Measurements from ENCODE around the gene IFI27L1. TPM values are rescaled to one million over a fixed set of nuclear protein-coding genes. Genes with fewer than 3 reads are reported as not detected.
"Not testable (repeated sequence)": the region's sequence is repeated elsewhere in the genome, so short reads cannot be mapped to it uniquely, and the experiment has no call there.

Gene IFI27L1
- total and polyA plus RNA-seq, 4 donors: 13.7 to 21.8 (median 18.8) TPM

DNA sequence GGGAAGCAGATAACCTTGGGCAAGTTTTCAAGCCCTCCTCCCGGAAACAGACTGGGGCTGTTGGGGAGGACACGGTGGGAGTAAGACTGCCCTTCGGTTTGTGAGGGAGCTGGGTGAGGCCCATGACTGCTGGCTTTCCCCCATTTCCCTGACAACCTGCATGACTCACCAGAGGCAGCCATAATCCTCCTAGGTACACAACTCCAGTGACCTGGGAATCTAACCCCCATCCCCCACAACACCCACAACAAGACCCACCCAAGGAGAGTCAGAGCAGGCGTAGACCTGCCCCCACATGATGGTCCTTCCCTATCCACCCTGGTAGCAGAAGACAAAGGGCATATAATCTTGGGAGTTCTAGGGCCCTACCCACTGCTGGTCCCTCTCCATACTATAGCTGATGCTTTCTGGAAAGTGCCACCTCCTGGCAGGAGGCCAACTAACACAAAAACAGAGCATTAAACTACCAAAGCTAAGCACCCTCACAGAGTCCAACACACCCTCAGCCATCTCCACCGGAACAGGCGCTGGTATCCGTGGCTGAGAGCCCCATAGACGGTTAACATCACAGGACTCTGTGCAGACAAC, 14.9 kb upstream of the IFI27L1 start:
- peaks cover 2 to 6% of the 10 kb centered on the region in 2 donors for H3K4me1 ChIP-seq (ENCODE audit: control insufficient read depth in 1 of 2, insufficient read depth in 2 of 2, low read length in 2 of 2)
- H3K36me3 ChIP-seq (ENCODE audit: control insufficient read depth in 1 of 2, insufficient read depth in 2 of 2, low read length in 1 of 2): peaks cover 0 to 5% of the 10 kb centered on the region in 2 donors
- no peaks in the 10 kb centered on the region for H3K27me3 ChIP-seq (ENCODE audit: control insufficient read depth in 1 of 2, insufficient read depth in 2 of 2, low read length in 1 of 2)
- no peak overlapping the region for H3K4me3 ChIP-seq (ENCODE audit: low read length in 2 of 2)
- DNase-seq (no peak), ATAC-seq (ENCODE audit: low FRiP score) (no peak)
- H3K27ac ChIP-seq (ENCODE audit: low read depth in 1 of 2, low read length in 2 of 2): no peak overlapping the region
- H3K9me3 ChIP-seq (ENCODE audit: control insufficient read depth, low read length): no peaks in the 10 kb centered on the region
- 52 to 53% methylated on average over 8 of the region's 8 CpGs for WGBS, 2 donors
- intact Hi-C loops (cut with DNase I): no loop called here

DNA sequence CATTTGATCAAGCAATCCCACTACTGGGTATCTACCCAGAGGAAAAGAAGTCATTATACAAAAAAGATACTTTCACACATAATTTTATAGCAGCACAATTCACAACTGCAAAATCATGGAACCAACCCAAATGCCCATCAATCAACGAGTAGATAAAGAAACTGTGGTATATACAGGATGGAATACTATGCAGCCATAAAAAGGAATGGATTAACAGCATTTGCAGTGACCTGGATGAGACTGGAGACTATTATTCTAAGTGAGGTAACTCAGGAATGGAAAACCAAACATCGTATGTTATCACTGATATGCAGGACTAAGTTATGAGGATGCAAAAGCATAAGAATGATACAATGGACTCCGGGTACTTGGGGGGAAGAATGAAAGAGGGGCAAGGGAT, 9.0 kb upstream of the IFI27L1 start:
- WGBS, 2 donors: 95% methylated on average over 3 of the region's 3 CpGs
- H3K27me3 ChIP-seq (ENCODE audit: control insufficient read depth in 1 of 2, insufficient read depth in 2 of 2, low read length in 1 of 2); H3K4me3 ChIP-seq (ENCODE audit: low read length in 2 of 2); H3K9me3 ChIP-seq (ENCODE audit: control insufficient read depth, low read length); H3K4me1 ChIP-seq (ENCODE audit: control insufficient read depth in 1 of 2, insufficient read depth in 2 of 2, low read length in 2 of 2); H3K27ac ChIP-seq (ENCODE audit: low read depth in 1 of 2, low read length in 2 of 2); intact Hi-C loops (cut with DNase I); ATAC-seq (ENCODE audit: low FRiP score); H3K36me3 ChIP-seq (ENCODE audit: control insufficient read depth in 1 of 2, insufficient read depth in 2 of 2, low read length in 1 of 2); DNase-seq: not testable (repeated sequence)

GRCh38 chr14:94074534-94074933, 6.6 kb upstream of the IFI27L1 start:
- no peak overlapping the region for H3K4me3 ChIP-seq (ENCODE audit: low read length in 2 of 2)
- H3K4me1 ChIP-seq (ENCODE audit: control insufficient read depth in 1 of 2, insufficient read depth in 2 of 2, low read length in 2 of 2): peaks cover 0 to 2% of the 10 kb centered on the region in 2 donors
- WGBS, 2 donors: 95 to 97% methylated on average over 3 of the region's 3 CpGs
- peaks cover 0 to 3% of the 10 kb centered on the region in 2 donors for H3K36me3 ChIP-seq (ENCODE audit: control insufficient read depth in 1 of 2, insufficient read depth in 2 of 2, low read length in 1 of 2)
- H3K27me3 ChIP-seq (ENCODE audit: control insufficient read depth in 1 of 2, insufficient read depth in 2 of 2, low read length in 1 of 2): no peaks in the 10 kb centered on the region
- no peaks in the 10 kb centered on the region for H3K9me3 ChIP-seq (ENCODE audit: control insufficient read depth, low read length)
- no peak for DNase-seq
- H3K27ac ChIP-seq (ENCODE audit: low read depth in 1 of 2, low read length in 2 of 2): no peak overlapping the region
- no peak for ATAC-seq (ENCODE audit: low FRiP score)
- intact Hi-C loops (cut with DNase I): no loop called here

GRCh38 chr14:94075008-94075407, 6.1 kb upstream of the IFI27L1 start:
- H3K36me3 ChIP-seq (ENCODE audit: control insufficient read depth in 1 of 2, insufficient read depth in 2 of 2, low read length in 1 of 2): peaks cover 0 to 3% of the 10 kb centered on the region in 2 donors
- peaks cover 0 to 5% of the 10 kb centered on the region in 2 donors for H3K4me1 ChIP-seq (ENCODE audit: control insufficient read depth in 1 of 2, insufficient read depth in 2 of 2, low read length in 2 of 2)
- no peak overlapping the region for H3K4me3 ChIP-seq (ENCODE audit: low read length in 2 of 2)
- WGBS, 2 donors: 98 to 99% methylated on average over 2 of the region's 2 CpGs
- intact Hi-C loops (cut with DNase I): no loop called here
- H3K9me3 ChIP-seq (ENCODE audit: control insufficient read depth, low read length): no peaks in the 10 kb centered on the region
- H3K27me3 ChIP-seq (ENCODE audit: control insufficient read depth in 1 of 2, insufficient read depth in 2 of 2, low read length in 1 of 2): no peaks in the 10 kb centered on the region
- no peak overlapping the region for H3K27ac ChIP-seq (ENCODE audit: low read depth in 1 of 2, low read length in 2 of 2)
- no peak for DNase-seq
- ATAC-seq (ENCODE audit: low FRiP score): no peak

- DNase-seq (no peak), ATAC-seq (ENCODE audit: low FRiP score) (no peak)
- Histone ChIP-seq H3K36me3 (ENCODE audit: control insufficient read depth in 1 of 2, insufficient read depth in 2 of 2, low read length in 1 of 2) (peaks cover 0 to 3% of the 10 kb centered on the region in 2 donors), H3K27ac (ENCODE audit: low read depth in 1 of 2, low read length in 2 of 2) (no peak overlapping the region), H3K27me3 (ENCODE audit: control insufficient read depth in 1 of 2, insufficient read depth in 2 of 2, low read length in 1 of 2) (no peaks in the 10 kb centered on the region), H3K9me3 (ENCODE audit: control insufficient read depth, low read length) (no peaks in the 10 kb centered on the region), H3K4me1 (ENCODE audit: control insufficient read depth in 1 of 2, insufficient read depth in 2 of 2, low read length in 2 of 2) (peaks cover 0 to 5% of the 10 kb centered on the region in 2 donors), H3K4me3 (ENCODE audit: low read length in 2 of 2) (peak overlapping the region; percentile 69 to 97)
- intact Hi-C loops (cut with DNase I): no loop called here
- WGBS, 2 donors: 33 to 41% methylated on average over 7 of the region's 7 CpGs
These were observed 3.8 kb upstream of the IFI27L1 start for GRCh38 chr14:94077111-94077821.

GRCh38 chr14:94077823-94078222, 3.3 kb upstream of the IFI27L1 start:
- Histone ChIP-seq H3K36me3 (ENCODE audit: control insufficient read depth in 1 of 2, insufficient read depth in 2 of 2, low read length in 1 of 2) (peaks cover 0 to 3% of the 10 kb centered on the region in 2 donors), H3K9me3 (ENCODE audit: control insufficient read depth, low read length) (no peaks in the 10 kb centered on the region), H3K27ac (ENCODE audit: low read depth in 1 of 2, low read length in 2 of 2) (no peak overlapping the region), H3K4me1 (ENCODE audit: control insufficient read depth in 1 of 2, insufficient read depth in 2 of 2, low read length in 2 of 2) (peaks cover 0 to 5% of the 10 kb centered on the region in 2 donors), H3K4me3 (ENCODE audit: low read length in 2 of 2) (peak overlapping the region; percentile 69 to 97), H3K27me3 (ENCODE audit: control insufficient read depth in 1 of 2, insufficient read depth in 2 of 2, low read length in 1 of 2) (no peaks in the 10 kb centered on the region)
- 65 to 74% methylated on average over 5 of the region's 5 CpGs for WGBS, 2 donors
- intact Hi-C loops (cut with DNase I): no loop called here
- ATAC-seq (ENCODE audit: low FRiP score): no peak
- DNase-seq: no peak

- peaks cover 0 to 3% of the 10 kb centered on the region in 2 donors for H3K36me3 ChIP-seq (ENCODE audit: control insufficient read depth in 1 of 2, insufficient read depth in 2 of 2, low read length in 1 of 2)
- peak overlapping the region; percentile 8 to 45 for H3K27ac ChIP-seq (ENCODE audit: low read depth in 1 of 2, low read length in 2 of 2)
- DNase-seq (no peak), ATAC-seq (ENCODE audit: low FRiP score) (no peak)
- no peaks in the 10 kb centered on the region for H3K27me3 ChIP-seq (ENCODE audit: control insufficient read depth in 1 of 2, insufficient read depth in 2 of 2, low read length in 1 of 2)
- intact Hi-C loops (cut with DNase I): loop anchor here (2.0 to 5.0 kb wide), 2 partner anchors 47 to 49 kb away; partner anchors contain the start of gene IFI27L2 (in 2 of the 2)
- H3K4me1 ChIP-seq (ENCODE audit: control insufficient read depth in 1 of 2, insufficient read depth in 2 of 2, low read length in 2 of 2): peaks cover 0 to 5% of the 10 kb centered on the region in 2 donors
- no peaks in the 10 kb centered on the region for H3K9me3 ChIP-seq (ENCODE audit: control insufficient read depth, low read length)
- H3K4me3 ChIP-seq (ENCODE audit: low read length in 2 of 2): peak overlapping the region; percentile 57 to 97
- 1 to 2% methylated on average over 15 of the region's 15 CpGs for WGBS, 2 donors
These were observed 1.1 kb upstream of the IFI27L1 start for GRCh38 chr14:94079891-94080620.

DNA sequence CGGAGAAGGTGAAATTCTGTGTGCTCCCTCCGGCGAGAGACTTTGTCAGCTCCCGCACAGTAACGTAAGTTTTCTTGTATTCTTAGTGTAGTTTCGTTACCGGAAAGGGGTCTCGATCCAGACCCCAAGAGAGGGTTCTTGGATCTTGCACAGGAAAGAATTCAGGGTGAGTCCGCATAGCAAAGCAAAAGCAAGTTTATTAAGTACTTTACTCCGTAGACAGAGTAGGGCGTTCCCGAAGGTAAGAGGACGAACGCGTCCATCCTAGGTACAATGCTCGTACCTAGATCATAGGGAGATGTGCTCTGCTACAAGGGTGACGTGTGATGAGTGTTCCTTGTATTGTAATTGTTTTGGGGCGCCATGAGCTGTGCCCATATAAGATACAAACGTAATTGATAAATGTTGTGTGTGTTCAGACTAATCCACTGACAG, 293 bp downstream of the IFI27L1 start:
- Histone ChIP-seq H3K9me3 (ENCODE audit: control insufficient read depth, low read length) (no peaks in the 10 kb centered on the region), H3K36me3 (ENCODE audit: control insufficient read depth in 1 of 2, insufficient read depth in 2 of 2, low read length in 1 of 2) (peaks cover 0 to 3% of the 10 kb centered on the region in 2 donors), H3K4me3 (ENCODE audit: low read length in 2 of 2) (peak overlapping the region; percentile 53 to 56), H3K4me1 (ENCODE audit: control insufficient read depth in 1 of 2, insufficient read depth in 2 of 2, low read length in 2 of 2) (peaks cover 0 to 5% of the 10 kb centered on the region in 2 donors), H3K27ac (ENCODE audit: low read depth in 1 of 2, low read length in 2 of 2) (peak overlapping the region in 1 of 2 donors; percentile 7), H3K27me3 (ENCODE audit: control insufficient read depth in 1 of 2, insufficient read depth in 2 of 2, low read length in 1 of 2) (no peaks in the 10 kb centered on the region)
- intact Hi-C loops (cut with DNase I): loop anchor here (2.0 to 5.0 kb wide), 2 partner anchors 46 to 47 kb away; partner anchors contain the start of gene IFI27L2 (in 2 of the 2)
- WGBS, 2 donors: 1 to 2% methylated on average over 19 of the region's 19 CpGs
- DNase-seq: no peak
- ATAC-seq (ENCODE audit: low FRiP score): no peak
